HT-29 (cell line): Measurements from ENCODE around the gene DIAPH2. TPM values are rescaled to one million over a fixed set of nuclear protein-coding genes. Genes with fewer than 3 reads are reported as not detected.
"Not testable (repeated sequence)": the region's sequence is repeated elsewhere in the genome, so short reads cannot be mapped to it uniquely, and the experiment has no call there.

ENCODE experiments used
- DNase-seq: peaks from one replicate; pipeline ENCODE4 v3.0.0-alpha.2; 2015; ENCODE audit warnings: low spot score
- total RNA-seq: library from RNA; depleted of rRNA; stranded (reverse); fragments of >200 nt; shearing (Covaris generic); gene quantifications from 2 replicates; pipeline ENCODE4 v1.2.3, GENCODE V29; 2014

Gene DIAPH2
- total RNA-seq, 1 experiment from 2014 or later: 8.0 TPM

- DNase-seq: no peak
Measured at GRCh38 chrX:96820935-96821334, 136.3 kb downstream of the DIAPH2 start.

- DNase-seq: no peak
Measured at GRCh38 chrX:96824166-96824565, 139.5 kb downstream of the DIAPH2 start.

GRCh38 chrX:96833333-96833732, 148.7 kb downstream of the DIAPH2 start:
- DNase-seq: no peak

GRCh38 chrX:96834137-96834536, 149.5 kb downstream of the DIAPH2 start:
- no peak for DNase-seq

- no peak for DNase-seq
Measured at GRCh38 chrX:96835660-96836289, 151.1 kb downstream of the DIAPH2 start.

GRCh38 chrX:96837808-96838207, 153.2 kb downstream of the DIAPH2 start:
- DNase-seq: peak; percentile 38

- no peak for DNase-seq
Measured at GRCh38 chrX:96838537-96838936, 153.9 kb downstream of the DIAPH2 start.

- no peak for DNase-seq
Measured at GRCh38 chrX:96841325-96841724, 156.7 kb downstream of the DIAPH2 start.

GRCh38 chrX:96841866-96842265, 157.2 kb downstream of the DIAPH2 start:
- DNase-seq: not testable (repeated sequence)

- DNase-seq: no peak
Measured at GRCh38 chrX:96843566-96843965, 158.9 kb downstream of the DIAPH2 start.

- no peak for DNase-seq
Measured at GRCh38 chrX:96846841-96847240, 162.2 kb downstream of the DIAPH2 start.

- DNase-seq: not testable (repeated sequence)
Measured at GRCh38 chrX:96859422-96859821, 174.8 kb downstream of the DIAPH2 start.

GRCh38 chrX:96861218-96861617, 176.6 kb downstream of the DIAPH2 start:
- no peak for DNase-seq

GRCh38 chrX:96861661-96862060, 177.0 kb downstream of the DIAPH2 start:
- DNase-seq: no peak

- no peak for DNase-seq
Measured at GRCh38 chrX:96883608-96884007, 199.0 kb downstream of the DIAPH2 start, which contains the start of gene RPA4. RPA4 (plus strand) TSS chrX:96883908; CDS start chrX:96884311, 403 bp downstream.

GRCh38 chrX:96884027-96884426, 199.4 kb downstream of the DIAPH2 start:
- DNase-seq: no peak

GRCh38 chrX:96889726-96890125, 205.1 kb downstream of the DIAPH2 start:
- DNase-seq: peak; percentile 51

GRCh38 chrX:96906741-96907140, 222.1 kb downstream of the DIAPH2 start:
- DNase-seq: no peak

GRCh38 chrX:96907516-96908272, 223.1 kb downstream of the DIAPH2 start:
- DNase-seq: no peak

- no peak for DNase-seq
Measured at GRCh38 chrX:96909291-96909690, 224.6 kb downstream of the DIAPH2 start.

- DNase-seq: no peak
Measured at GRCh38 chrX:96918864-96919263, 234.2 kb downstream of the DIAPH2 start.

GRCh38 chrX:96919672-96920071, 235.0 kb downstream of the DIAPH2 start:
- no peak for DNase-seq

GRCh38 chrX:96924581-96924980, 239.9 kb downstream of the DIAPH2 start:
- DNase-seq: no peak
